Pancreas (tissue), 10 donors: ENCODE measurements around the gene ADGRV1. TPM values are rescaled to one million over a fixed set of nuclear protein-coding genes. Genes with fewer than 3 reads are reported as not detected.

ENCODE experiments used
- ATAC-seq, 4 donors: fragments of 200-7000 bp; cut with Tn5 transposase; one replicate each; pipeline versions ENCODE4 v1.8.0 to v1.9.1; 2020; ENCODE audit warnings: mild to moderate bottlenecking in 4 of 4, moderate library complexity in 4 of 4
- DNase-seq, 6 donors: peaks; one replicate each; pipeline ENCODE4 v3.0.0-alpha.2; 2020
- FAIRE-seq: peaks from 2 replicates; lab custom pipeline; 2012; peaks lifted over from hg19 to GRCh38; lab: Jason Lieb, UNC
- H3K27ac ChIP-seq, 4 donors: fragments of 200-600 bp; sonication (generic); 1 replicate in 3 of 4; 2 replicates in 1 of 4; pipeline versions ENCODE4 v1.5.0 to v1.8.0; 2020
- H3K27me3 ChIP-seq, 4 donors: fragments of 200-600 bp; one replicate each; pipeline ENCODE4 v1.8.0; 2021
- H3K36me3 ChIP-seq, 3 donors: fragments of 200-600 bp; sonication (generic) in 1 of 3; one replicate each; pipeline versions ENCODE4 v1.5.0 to v1.8.0; 2020 to 2021
- H3K4me1 ChIP-seq, 3 donors: fragments of 200-600 bp; one replicate each; pipeline ENCODE4 v1.8.0; 2021
- H3K4me3 ChIP-seq, 4 donors: fragments of 200-600 bp; sonication (generic) in 2 of 4; one replicate each; pipeline versions ENCODE4 v1.5.0 to v1.8.0; 2020 to 2021
- H3K9me3 ChIP-seq, 4 donors: fragments of 200-600 bp; one replicate each; pipeline ENCODE4 v1.8.0; 2021
- WGBS, 2 donors: extraction: QIAGEN DNeasy Blood & Tissue Kit; methylation state at CpG; one replicate each; pipeline ENCODE4 v1.1.7; 2013; 5-methylcytosine and 5-hydroxymethylcytosine counted together
- intact Hi-C, 3 donors: fragments of 100-400 bp; cut with DNase I; formaldehyde crosslinking; loops; one replicate each; pipeline versions ENCODE4 v1.11.1 to v1.14.2; 2022
- polyA plus RNA-seq, 2 donors: library from polyadenylated mRNA; stranded (reverse); fragments of 200-250 nt; gene quantifications; one replicate each; pipeline ENCODE4 v1.2.3, GENCODE V29; 2013
- total RNA-seq, 6 donors: library from RNA; stranded (reverse); fragmentation: NEBNext Ultra II Directional in 4 of 6; extraction: Animal tissue kit (Norgen Biotek cat#: 25700) in 4 of 6; gene quantifications; one replicate each; pipeline versions ENCODE4 v1.2.1 to v1.2.4, GENCODE V29; 2021 to 2023
- TF ChIP-seq, protein P1 (sequence below), 4 donors: fragments of 200-600 bp; sonication (generic) in 3 of 4; IDR thresholded peaks; one replicate each; pipeline versions ENCODE4 v1.5.0 to v1.8.0; 2021; ENCODE audit warnings: antibody characterized with exemption in 4 of 4
- donor health status: healthy with polysubstance abuse.
- donor health status: DM: no; HTN: no; CAD: no; lungs with moderate emphysema.
- donor health status: DM: no; HTN: no; CAD: no.
- donor health status: control.
- donor health status: control.
- donor health status: Bipolar disorder and iron deficiency.
- donor health status: DM: yes; HTN: yes; CAD: no.
- donor health status: DM: no; HTN: no; CAD: no.
- donor health status: DM: no; HTN: no; CAD: no.
- donor health status: DM: yes; HTN: yes; CAD: no.

ADGRV1 gene
- total and polyA plus RNA-seq, 8 donors: 3.9 to 6.9 (median 5.4) TPM

DNA sequence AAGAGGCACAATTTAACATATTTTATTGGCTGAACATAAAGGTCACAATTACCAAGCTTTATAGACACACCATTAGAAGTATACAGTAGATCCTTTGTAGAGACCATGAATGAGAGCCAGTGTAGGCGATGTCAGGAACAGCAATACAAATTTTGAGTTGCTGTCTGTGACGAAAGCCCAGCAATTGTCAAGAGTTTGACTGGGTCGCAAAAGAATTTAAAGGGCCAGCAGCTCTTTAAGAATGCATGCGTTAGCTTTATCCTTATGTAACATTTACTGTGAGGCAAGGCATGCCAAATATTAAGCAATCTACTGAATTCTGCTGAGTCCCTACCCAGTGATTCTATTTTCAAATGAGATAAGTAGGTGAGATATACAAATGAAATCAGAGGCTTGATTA lies 587.6 kb downstream of the ADGRV1 start:
- WGBS, 2 donors: 63 to 69% methylated on average over 4 of the region's 4 CpGs
- intact Hi-C loops: no loop called here

DNA sequence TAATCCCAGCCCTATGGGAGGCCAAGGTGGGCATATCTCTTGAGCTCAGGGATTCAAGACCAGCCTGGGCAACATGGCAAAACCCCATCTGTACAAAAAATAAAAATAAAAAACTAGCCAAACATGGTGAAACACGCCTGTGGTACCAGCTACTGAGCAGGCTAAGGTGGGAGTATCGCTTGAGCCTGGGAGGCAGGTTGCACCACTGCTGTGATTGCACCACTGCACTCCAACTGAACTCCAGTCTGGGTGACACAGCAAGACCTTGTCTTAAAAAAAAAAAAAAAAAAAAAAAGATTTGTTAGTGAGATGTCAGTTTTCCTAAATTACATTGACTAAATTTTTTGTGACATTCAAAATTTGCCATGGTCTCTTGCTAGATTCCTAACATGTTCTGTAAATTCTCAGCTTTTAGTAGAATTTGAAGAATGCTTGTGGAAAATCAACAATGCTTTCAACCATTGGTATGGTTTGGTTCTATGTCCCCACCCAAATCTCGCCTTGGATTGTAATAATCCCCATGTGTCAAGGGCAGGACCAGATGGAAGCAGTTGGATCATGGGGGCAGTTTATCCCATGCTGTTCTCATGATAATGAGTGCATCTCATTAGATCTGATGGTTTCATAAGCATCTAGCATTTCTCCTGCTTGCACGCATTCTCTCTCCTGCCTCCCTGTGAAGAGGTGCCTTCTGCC lies 588.5 kb downstream of the ADGRV1 start:
- H3K4me1 ChIP-seq: peaks cover 0 to 31% (median 0%) of the 10 kb centered on the region in 3 donors
- FAIRE-seq (no peak), DNase-seq (no peak), ATAC-seq (no peak)
- H3K27me3 ChIP-seq: no peaks in the 10 kb centered on the region
- H3K9me3 ChIP-seq: no peaks in the 10 kb centered on the region
- no peak overlapping the region for H3K27ac ChIP-seq
- no peaks in the 10 kb centered on the region for H3K36me3 ChIP-seq
- H3K4me3 ChIP-seq: no peak overlapping the region
- intact Hi-C loops: no loop called here
- 97% methylated on average over 4 of the region's 4 CpGs for WGBS, 2 donors
- TF ChIP-seq, protein P1, sequence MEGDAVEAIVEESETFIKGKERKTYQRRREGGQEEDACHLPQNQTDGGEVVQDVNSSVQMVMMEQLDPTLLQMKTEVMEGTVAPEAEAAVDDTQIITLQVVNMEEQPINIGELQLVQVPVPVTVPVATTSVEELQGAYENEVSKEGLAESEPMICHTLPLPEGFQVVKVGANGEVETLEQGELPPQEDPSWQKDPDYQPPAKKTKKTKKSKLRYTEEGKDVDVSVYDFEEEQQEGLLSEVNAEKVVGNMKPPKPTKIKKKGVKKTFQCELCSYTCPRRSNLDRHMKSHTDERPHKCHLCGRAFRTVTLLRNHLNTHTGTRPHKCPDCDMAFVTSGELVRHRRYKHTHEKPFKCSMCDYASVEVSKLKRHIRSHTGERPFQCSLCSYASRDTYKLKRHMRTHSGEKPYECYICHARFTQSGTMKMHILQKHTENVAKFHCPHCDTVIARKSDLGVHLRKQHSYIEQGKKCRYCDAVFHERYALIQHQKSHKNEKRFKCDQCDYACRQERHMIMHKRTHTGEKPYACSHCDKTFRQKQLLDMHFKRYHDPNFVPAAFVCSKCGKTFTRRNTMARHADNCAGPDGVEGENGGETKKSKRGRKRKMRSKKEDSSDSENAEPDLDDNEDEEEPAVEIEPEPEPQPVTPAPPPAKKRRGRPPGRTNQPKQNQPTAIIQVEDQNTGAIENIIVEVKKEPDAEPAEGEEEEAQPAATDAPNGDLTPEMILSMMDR (IDR thresholded peaks at IDR 0.05): no peak

More for the DNA sequence above, 587.6 kb downstream of the ADGRV1 start:
- Histone ChIP-seq H3K4me3 (no peak overlapping the region), H3K4me1 (peaks cover 0 to 28% (median 0%) of the 10 kb centered on the region in 3 donors), H3K36me3 (no peaks in the 10 kb centered on the region), H3K27ac (no peak overlapping the region), H3K9me3 (no peaks in the 10 kb centered on the region), H3K27me3 (no peaks in the 10 kb centered on the region)
- DNase-seq (no peak), FAIRE-seq (no peak), ATAC-seq (peak in 3 of 4 donors; percentile 33 to 43 (median 34))
- TF ChIP-seq, protein P1 (IDR thresholded peaks at IDR 0.05): no peak

DNA sequence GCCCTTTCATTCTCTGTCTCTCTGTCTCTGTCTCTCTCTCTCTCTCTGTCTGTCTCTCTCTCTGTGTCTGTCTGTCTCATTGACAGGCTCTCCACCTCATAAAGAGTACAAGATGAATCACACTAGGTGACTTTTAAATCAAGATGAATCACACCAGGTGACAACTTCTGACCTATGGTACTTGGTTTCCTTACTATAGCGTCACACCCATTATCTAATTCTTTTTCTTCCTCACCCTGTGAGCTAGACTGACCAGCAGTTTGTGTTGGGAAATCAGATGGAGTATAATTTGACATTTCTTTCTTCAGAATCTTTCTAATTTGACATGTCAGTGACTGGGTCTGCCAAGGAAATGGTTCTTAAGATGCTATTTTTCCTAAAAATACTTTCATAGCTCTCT lies 591.6 kb downstream of the ADGRV1 start:
- TF ChIP-seq, protein P1 (IDR thresholded peaks at IDR 0.05): no peak
- peak; percentile 97 for FAIRE-seq
- Histone ChIP-seq H3K27me3 (no peaks in the 10 kb centered on the region), H3K36me3 (no peaks in the 10 kb centered on the region), H3K9me3 (no peaks in the 10 kb centered on the region), H3K27ac (no peak overlapping the region), H3K4me3 (no peak overlapping the region), H3K4me1 (peaks cover 0 to 20% (median 0%) of the 10 kb centered on the region in 3 donors)
- DNase-seq: no peak
- intact Hi-C loops: no loop called here
- no peak for ATAC-seq
- WGBS, 2 donors: 80 to 87% methylated on average over 1 of the region's 1 CpG

DNA sequence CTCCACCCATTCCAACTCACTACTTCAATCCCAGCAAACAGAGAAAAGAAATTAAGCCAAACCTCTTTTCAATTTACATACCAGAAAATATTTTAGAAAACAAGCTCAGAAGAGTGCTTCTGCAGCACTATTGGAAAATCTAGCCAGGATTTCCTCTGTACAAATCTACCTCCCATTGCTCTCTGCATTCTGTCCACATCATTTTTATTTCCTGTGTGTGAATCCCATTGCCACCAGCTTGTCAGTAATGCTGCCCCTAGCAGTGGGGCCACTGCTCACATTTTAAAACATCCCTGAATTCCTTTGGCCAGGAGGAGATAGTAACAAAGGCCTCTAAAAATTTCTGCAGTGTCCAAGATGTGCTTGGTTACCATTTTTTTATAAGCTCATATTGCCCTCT lies 592.0 kb downstream of the ADGRV1 start:
- Histone ChIP-seq H3K4me1 (peaks cover 0 to 16% (median 0%) of the 10 kb centered on the region in 3 donors), H3K9me3 (no peaks in the 10 kb centered on the region), H3K4me3 (no peak overlapping the region), H3K36me3 (no peaks in the 10 kb centered on the region), H3K27me3 (no peaks in the 10 kb centered on the region), H3K27ac (no peak overlapping the region)
- TF ChIP-seq, protein P1 (IDR thresholded peaks at IDR 0.05): no peak
- intact Hi-C loops: no loop called here
- DNase-seq (no peak), ATAC-seq (no peak), FAIRE-seq (no peak)

DNA sequence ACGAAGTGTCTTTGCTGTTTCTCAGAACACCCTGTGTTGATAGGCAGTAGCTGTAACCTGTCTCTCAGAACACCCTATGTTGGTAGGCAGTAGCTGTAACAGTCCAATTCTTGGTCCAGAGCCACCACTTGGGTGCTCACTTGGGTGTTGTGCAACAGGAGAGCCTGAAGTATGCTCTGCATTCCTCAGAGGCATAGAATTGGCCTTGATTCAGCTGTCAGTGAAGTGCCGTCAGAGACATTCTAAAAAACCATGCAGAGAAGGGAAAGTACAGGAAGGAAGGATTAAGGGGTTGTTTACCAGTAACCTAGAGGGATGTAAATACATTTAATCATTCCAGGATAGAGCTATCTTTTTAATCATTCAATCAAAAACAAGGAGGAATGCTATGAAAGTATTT lies 593.4 kb downstream of the ADGRV1 start:
- FAIRE-seq (no peak), ATAC-seq (peak; percentile 77 to 93 (median 90)), DNase-seq (peak in 4 of 6 donors; percentile 50 to 68 (median 57))
- intact Hi-C loops: no loop called here
- peak overlapping the region in 1 of 4 donors; percentile 3 for H3K27ac ChIP-seq
- peaks cover 0 to 8% (median 0%) of the 10 kb centered on the region in 3 donors for H3K4me1 ChIP-seq
- no peaks in the 10 kb centered on the region for H3K27me3 ChIP-seq
- H3K4me3 ChIP-seq: no peak overlapping the region
- TF ChIP-seq, protein P1 (IDR thresholded peaks at IDR 0.05): no peak
- no peaks in the 10 kb centered on the region for H3K36me3 ChIP-seq
- H3K9me3 ChIP-seq: no peaks in the 10 kb centered on the region
- WGBS, 2 donors: 51% methylated on average over 2 of the region's 2 CpGs
